Measurements from ENCODE around the gene ZFYVE28.
"Not testable (repeated sequence)": the region's sequence is repeated elsewhere in the genome, so short reads cannot be mapped to it uniquely, and the experiment has no call there.

Gene ZFYVE28

GRCh38 chr4:2390146-2390545 is 28.3 kb downstream of the ZFYVE28 start:
- no peak for DNase-seq

- DNase-seq = no peak
Observed at GRCh38 chr4:2389691-2390090, 28.8 kb downstream of the ZFYVE28 start.

- no peak for DNase-seq
Observed at GRCh38 chr4:2388429-2389182, 29.8 kb downstream of the ZFYVE28 start.

GRCh38 chr4:2387829-2388228 is 30.6 kb downstream of the ZFYVE28 start:
- DNase-seq = no peak

- DNase-seq = no peak
Observed at GRCh38 chr4:2387218-2387617, 31.2 kb downstream of the ZFYVE28 start.

GRCh38 chr4:2386717-2387116 is 31.7 kb downstream of the ZFYVE28 start:
- no peak for DNase-seq

- DNase-seq = no peak
Observed at GRCh38 chr4:2385516-2385915, 32.9 kb downstream of the ZFYVE28 start.

- no peak for DNase-seq
Observed at GRCh38 chr4:2384245-2384644, 34.2 kb downstream of the ZFYVE28 start.

- no peak for DNase-seq
Observed at GRCh38 chr4:2383760-2384159, 34.7 kb downstream of the ZFYVE28 start.

- not testable (repeated sequence) for DNase-seq
Observed at GRCh38 chr4:2383220-2383631, 35.2 kb downstream of the ZFYVE28 start.

- DNase-seq = not testable (repeated sequence)
Observed at GRCh38 chr4:2382769-2383202, 35.7 kb downstream of the ZFYVE28 start.

- DNase-seq = not testable (repeated sequence)
Observed at GRCh38 chr4:2380589-2380988, 37.9 kb downstream of the ZFYVE28 start.

- no peak for DNase-seq
Observed at GRCh38 chr4:2378898-2379297, 39.5 kb downstream of the ZFYVE28 start.

GRCh38 chr4:2378401-2378800 is 40.0 kb downstream of the ZFYVE28 start:
- no peak for DNase-seq

- DNase-seq = no peak
Observed at GRCh38 chr4:2377241-2377640, 41.2 kb downstream of the ZFYVE28 start.

GRCh38 chr4:2375427-2375826 is 43.0 kb downstream of the ZFYVE28 start:
- DNase-seq = no peak

- DNase-seq = no peak
Observed at GRCh38 chr4:2373532-2373931, 44.9 kb downstream of the ZFYVE28 start.

- DNase-seq = no peak
Observed at GRCh38 chr4:2372488-2373030, 45.9 kb downstream of the ZFYVE28 start.

GRCh38 chr4:2371765-2372487 is 46.5 kb downstream of the ZFYVE28 start:
- DNase-seq = no peak

- DNase-seq = no peak
Observed at GRCh38 chr4:2370597-2371320, 47.7 kb downstream of the ZFYVE28 start.

- DNase-seq = no peak
Observed at GRCh38 chr4:2368746-2369437, 49.6 kb downstream of the ZFYVE28 start.

- DNase-seq = no peak
Observed at GRCh38 chr4:2367626-2368025, 50.8 kb downstream of the ZFYVE28 start.

All from DMS79 (cell line).